Fibroblast of lung (primary cell): Measurements from ENCODE around the gene GOLGA7B. TPM values are rescaled to one million over a fixed set of nuclear protein-coding genes. Genes with fewer than 3 reads are reported as not detected.

Source experiments
- DNase-seq, 2 donors: peaks; one replicate each; pipeline versions ENCODE4 v3.0.0 to v3.0.0-alpha.2; 2010; ENCODE audit warnings: low read depth in 2 of 2
- H2AFZ ChIP-seq: 2 replicates; pipeline ENCODE4 v1.5.1; 2012; ENCODE audit warnings: low read length, control low read depth, inconsistent platforms
- H3K27ac ChIP-seq: 2 replicates; pipeline ENCODE4 v1.5.1; 2011; ENCODE audit warnings: low read length, control low read depth; ENCODE audit not compliant: insufficient read depth
- H3K27me3 ChIP-seq: 2 replicates; pipeline ENCODE4 v1.5.1; 2011; ENCODE audit warnings: mild to moderate bottlenecking, low read length; ENCODE audit not compliant: control insufficient read depth, insufficient read depth
- H3K36me3 ChIP-seq: 2 replicates; pipeline ENCODE4 v1.5.1; 2011; ENCODE audit warnings: low read length; ENCODE audit not compliant: control insufficient read depth, insufficient read depth
- H3K4me1 ChIP-seq: 2 replicates; pipeline ENCODE4 v1.5.1; 2011; ENCODE audit warnings: low read length; ENCODE audit not compliant: control insufficient read depth, insufficient read depth; ENCODE audit errors: extremely low read depth
- H3K4me2 ChIP-seq: 2 replicates; pipeline ENCODE4 v1.5.1; 2011; ENCODE audit warnings: low read length, control low read depth; ENCODE audit not compliant: insufficient read depth; ENCODE audit errors: extremely low read depth
- H3K4me3 ChIP-seq, 4 experiments: fragments of 200-600 bp in 1 of 4; sonication (generic) in 1 of 4; replicated peaks in 1 of 4; 2 replicates each; pipeline ENCODE4 v1.5.1; 2011 to 2016; ENCODE audit warnings: low read length in 4 of 4, low read depth in 3 of 4, mild to moderate bottlenecking in 3 of 4, control low read depth in 2 of 4, inconsistent platforms in 1 of 4, mixed read lengths in 1 of 4; ENCODE audit not compliant: insufficient read depth in 1 of 4; ENCODE audit errors: control extremely low read depth in 1 of 4
- H3K79me2 ChIP-seq: 2 replicates; pipeline ENCODE4 v1.5.1; 2012; ENCODE audit warnings: mild to moderate bottlenecking, low read length, inconsistent platforms; ENCODE audit not compliant: control insufficient read depth, insufficient read depth
- H3K9ac ChIP-seq: 2 replicates; pipeline ENCODE4 v1.5.1; 2011; ENCODE audit warnings: mild to moderate bottlenecking, low read length, control low read depth; ENCODE audit not compliant: insufficient read depth
- H3K9me3 ChIP-seq: 2 replicates; pipeline ENCODE4 v1.5.1; 2012; ENCODE audit warnings: low read depth, low read length; ENCODE audit not compliant: control insufficient read depth, insufficient read depth
- H4K20me1 ChIP-seq: 2 replicates; pipeline ENCODE4 v1.5.1; 2011; ENCODE audit warnings: low read length; ENCODE audit not compliant: control insufficient read depth, insufficient read depth; ENCODE audit errors: extremely low read depth
- CTCF ChIP-seq, 2 donors: IDR thresholded peaks in 1 of 2; conservative IDR thresholded peaks in 1 of 2; 1 replicate in 1 of 2; 2 replicates in 1 of 2; pipeline ENCODE4 v1.5.1; 2011 to 2012; ENCODE audit warnings: low read length in 2 of 2, control low read depth in 1 of 2, inconsistent platforms in 1 of 2, low read depth in 1 of 2, mild to moderate bottlenecking in 1 of 2
- EZH2 ChIP-seq: IDR thresholded peaks from 2 replicates; pipeline ENCODE4 v1.5.1; 2012; ENCODE audit warnings: low read length, control low read depth, mild to moderate bottlenecking; ENCODE audit errors: missing control alignments
- polyA plus RNA-seq, 2 donors: library from polyadenylated mRNA; depleted of rRNA in 1 of 2; stranded (reverse) in 1 of 2; unstranded in 1 of 2; fragments of >200 nt; gene quantifications; 2 replicates each; pipeline ENCODE4 v1.2.1, GENCODE V29; 2011 to 2012; ENCODE audit warnings: missing spikeins in 1 of 2
- total RNA-seq: library from RNA; depleted of rRNA; stranded (reverse); fragments of >200 nt; gene quantifications from 2 replicates; pipeline ENCODE4 v1.2.1, GENCODE V29; 2014

GOLGA7B gene
- total and polyA plus RNA-seq, 2 donors (not counting 1 experiment from before 2014, with no cell fraction given): under 0.01 TPM; not detected in 1

GRCh38 chr10:97910661-97911060, 61.0 kb downstream of the GOLGA7B start:
- Histone ChIP-seq H3K27me3 (peaks cover 3% of the 10 kb centered on the region), H3K79me2 (no peaks in the 10 kb centered on the region)
- TF ChIP-seq EZH2: no peak
- TF ChIP-seq CTCF (conservative IDR thresholded peaks at IDR 0.05 in 1 of 2, IDR thresholded peaks at IDR 0.05 in 1 of 2; ENCODE audit: low read depth in 1 of 2, low read length in 2 of 2): no peak

GRCh38 chr10:97911217-97911616, 61.6 kb downstream of the GOLGA7B start:
- Histone ChIP-seq H3K27me3 (peaks cover 3% of the 10 kb centered on the region), H3K9ac (no peak overlapping the region), H3K79me2 (no peaks in the 10 kb centered on the region), H3K4me2 (no peak overlapping the region), H2AFZ (no peak overlapping the region), H4K20me1 (no peaks in the 10 kb centered on the region), H3K4me3 (no peak overlapping the region), H3K4me1 (no peaks in the 10 kb centered on the region), H3K9me3 (no peaks in the 10 kb centered on the region), H3K36me3 (no peaks in the 10 kb centered on the region), H3K27ac (no peak overlapping the region)
- TF ChIP-seq CTCF (conservative IDR thresholded peaks at IDR 0.05 in 1 of 2, IDR thresholded peaks at IDR 0.05 in 1 of 2; ENCODE audit: low read depth in 1 of 2, low read length in 2 of 2) (no peak), EZH2 (no peak)
- no peak for DNase-seq

More at GRCh38 chr10:97910661-97911060, 61.0 kb downstream of the GOLGA7B start:
- no peak overlapping the region for H3K9ac ChIP-seq
- no peaks in the 10 kb centered on the region for H3K4me1 ChIP-seq
- H3K4me2 ChIP-seq: no peak overlapping the region
- H3K27ac ChIP-seq: no peak overlapping the region
- no peak overlapping the region for H3K4me3 ChIP-seq
- no peaks in the 10 kb centered on the region for H3K36me3 ChIP-seq
- no peak for DNase-seq
- H4K20me1 ChIP-seq: no peaks in the 10 kb centered on the region
- no peaks in the 10 kb centered on the region for H3K9me3 ChIP-seq
- H2AFZ ChIP-seq: no peak overlapping the region

GRCh38 chr10:97913193-97913592, 63.5 kb downstream of the GOLGA7B start:
- Histone ChIP-seq H3K4me1 (no peaks in the 10 kb centered on the region), H3K4me3 (no peak overlapping the region), H3K36me3 (no peaks in the 10 kb centered on the region), H4K20me1 (no peaks in the 10 kb centered on the region), H2AFZ (no peak overlapping the region), H3K27ac (no peak overlapping the region), H3K9ac (no peak overlapping the region), H3K9me3 (no peaks in the 10 kb centered on the region), H3K27me3 (peaks cover 3% of the 10 kb centered on the region), H3K79me2 (no peaks in the 10 kb centered on the region), H3K4me2 (no peak overlapping the region)
- DNase-seq: no peak
- TF ChIP-seq EZH2: no peak
- no peak for TF ChIP-seq CTCF (conservative IDR thresholded peaks at IDR 0.05 in 1 of 2, IDR thresholded peaks at IDR 0.05 in 1 of 2; ENCODE audit: low read depth in 1 of 2, low read length in 2 of 2)
